NCI-H345 treated with DMSO at 0.1 percent for 48 hours (cell line): ENCODE data around the gene ZBED1.
"Not testable (repeated sequence)": the region's sequence is repeated elsewhere in the genome, so short reads cannot be mapped to it uniquely, and the experiment has no call there.

Experiments used
- DNase-seq: peaks from one replicate; lab custom pipeline; 2025; ENCODE audit not compliant: unreplicated experiment; lab: John Stamatoyannopoulos, UW

Gene ZBED1

GRCh38 chrX:2520539-2520938 lies 19.8 kb upstream of the ZBED1 start:
- no peak for DNase-seq

- DNase-seq = not testable (repeated sequence)
These were observed 18.9 kb upstream of the ZBED1 start for GRCh38 chrX:2519638-2520037.

- DNase-seq = no peak
These were observed 16.3 kb upstream of the ZBED1 start for GRCh38 chrX:2517055-2517454.

- DNase-seq = no peak
These were observed 15.8 kb upstream of the ZBED1 start for GRCh38 chrX:2516623-2517022.

- DNase-seq = no peak
These were observed 13.4 kb upstream of the ZBED1 start for GRCh38 chrX:2514131-2514530.

GRCh38 chrX:2513121-2513664 lies 12.4 kb upstream of the ZBED1 start:
- DNase-seq = no peak

- no peak for DNase-seq
These were observed 11.7 kb upstream of the ZBED1 start for GRCh38 chrX:2512501-2512900.

- no peak for DNase-seq
These were observed 10.6 kb upstream of the ZBED1 start for GRCh38 chrX:2511326-2511725.

GRCh38 chrX:2508648-2509335 lies 8.0 kb upstream of the ZBED1 start:
- no peak for DNase-seq

- no peak for DNase-seq
These were observed 7.3 kb upstream of the ZBED1 start for GRCh38 chrX:2507904-2508627.

GRCh38 chrX:2507196-2507595 lies 6.4 kb upstream of the ZBED1 start:
- no peak for DNase-seq

GRCh38 chrX:2505341-2505740 lies 4.6 kb upstream of the ZBED1 start:
- not testable (repeated sequence) for DNase-seq

GRCh38 chrX:2504706-2505332 lies 4.0 kb upstream of the ZBED1 start:
- no peak for DNase-seq

GRCh38 chrX:2503591-2504500 lies 3.1 kb upstream of the ZBED1 start:
- DNase-seq = no peak

- DNase-seq = no peak
These were observed 2.1 kb upstream of the ZBED1 start for GRCh38 chrX:2502668-2503519.

- DNase-seq = no peak
These were observed 1.4 kb upstream of the ZBED1 start for GRCh38 chrX:2502120-2502667.

GRCh38 chrX:2501559-2502102 lies 855 bp upstream of the ZBED1 start:
- no peak for DNase-seq

GRCh38 chrX:2500091-2500802 lies 529 bp downstream of the ZBED1 start:
- no peak for DNase-seq

GRCh38 chrX:2499507-2499906 lies 1.3 kb downstream of the ZBED1 start:
- no peak for DNase-seq
